ENCODE results near the gene PDCD4. TPM values are rescaled to one million over a fixed set of nuclear protein-coding genes. Genes with fewer than 3 reads are reported as not detected.
A peak's percentile ranks its signal among the peaks of the same experiment; 100 is the strongest.
"Not testable (repeated sequence)": the region's sequence is repeated elsewhere in the genome, so short reads cannot be mapped to it uniquely, and the experiment has no call there.

The PDCD4 gene
- total RNA-seq, 1 donor from 2014 or later = 46.9 TPM

- FAIRE-seq = peak; percentile 50
- DNase-seq (ENCODE audit: low spot score in 2 of 2) = no peak
Observed at GRCh38 chr10:110876788-110877187, 5.1 kb downstream of the PDCD4 start.

- DNase-seq (ENCODE audit: low spot score in 2 of 2) = no peak
- no peak for FAIRE-seq
Observed at GRCh38 chr10:110880012-110880411, 8.3 kb downstream of the PDCD4 start.

GRCh38 chr10:110881247-110881646 lies 9.5 kb downstream of the PDCD4 start:
- FAIRE-seq = no peak
- DNase-seq (ENCODE audit: low spot score in 2 of 2) = no peak

GRCh38 chr10:110881905-110882304 lies 10.2 kb downstream of the PDCD4 start:
- FAIRE-seq (no peak), DNase-seq (ENCODE audit: low spot score in 2 of 2) (no peak)

GRCh38 chr10:110883924-110884323 lies 12.2 kb downstream of the PDCD4 start:
- FAIRE-seq = no peak
- no peak for DNase-seq (ENCODE audit: low spot score in 2 of 2)

GRCh38 chr10:110885932-110886674 lies 14.4 kb downstream of the PDCD4 start:
- DNase-seq (ENCODE audit: low spot score in 2 of 2) = no peak
- no peak for FAIRE-seq

- no peak for FAIRE-seq
- DNase-seq (ENCODE audit: low spot score in 2 of 2) = no peak
Observed at GRCh38 chr10:110887560-110887959, 15.8 kb downstream of the PDCD4 start.

- FAIRE-seq (peak; percentile 6), DNase-seq (ENCODE audit: low spot score in 2 of 2) (no peak)
Observed at GRCh38 chr10:110892602-110893288, 21.0 kb downstream of the PDCD4 start.

- DNase-seq (ENCODE audit: low spot score in 2 of 2) = peak in 1 of 2 donors; percentile 18
- FAIRE-seq = peak; percentile 89
Observed at GRCh38 chr10:110893559-110894179, 21.9 kb downstream of the PDCD4 start.

- DNase-seq (ENCODE audit: low spot score in 2 of 2) (no peak), FAIRE-seq (no peak)
Observed at GRCh38 chr10:110897184-110897583, 25.5 kb downstream of the PDCD4 start.

- no peak for DNase-seq (ENCODE audit: low spot score in 2 of 2)
- no peak for FAIRE-seq
Observed at GRCh38 chr10:110898391-110898790, 26.7 kb downstream of the PDCD4 start.

GRCh38 chr10:110900983-110901382 lies 29.3 kb downstream of the PDCD4 start:
- DNase-seq (ENCODE audit: low spot score in 2 of 2) = no peak
- no peak for FAIRE-seq

- DNase-seq (ENCODE audit: low spot score in 2 of 2) (no peak), FAIRE-seq (no peak)
Observed at GRCh38 chr10:110901954-110902819, 30.5 kb downstream of the PDCD4 start.

GRCh38 chr10:110903280-110904278 lies 31.9 kb downstream of the PDCD4 start:
- no peak for DNase-seq (ENCODE audit: low spot score in 2 of 2)
- no peak for FAIRE-seq

GRCh38 chr10:110910138-110910537 lies 38.4 kb downstream of the PDCD4 start:
- FAIRE-seq (no peak), DNase-seq (ENCODE audit: low spot score in 2 of 2) (no peak)

- DNase-seq (ENCODE audit: low spot score in 2 of 2) (no peak), FAIRE-seq (no peak)
Observed at GRCh38 chr10:110912374-110912773, 40.6 kb downstream of the PDCD4 start.

- FAIRE-seq (no peak), DNase-seq (ENCODE audit: low spot score in 2 of 2) (no peak)
Observed at GRCh38 chr10:110914431-110914830, 42.7 kb downstream of the PDCD4 start.

- no peak for FAIRE-seq
- no peak for DNase-seq (ENCODE audit: low spot score in 2 of 2)
Observed at GRCh38 chr10:110915035-110915434, 43.3 kb downstream of the PDCD4 start.

GRCh38 chr10:110915600-110915999 lies 43.9 kb downstream of the PDCD4 start:
- DNase-seq (ENCODE audit: low spot score in 2 of 2); FAIRE-seq: not testable (repeated sequence)
